Bone marrow (tissue), 2 donors: ENCODE measurements around the gene NPW.

ENCODE experiments used
- DNase-seq, 2 donors: peaks; one replicate each; lab custom pipeline; 2025; lab: John Stamatoyannopoulos, UW

NPW gene

DNA sequence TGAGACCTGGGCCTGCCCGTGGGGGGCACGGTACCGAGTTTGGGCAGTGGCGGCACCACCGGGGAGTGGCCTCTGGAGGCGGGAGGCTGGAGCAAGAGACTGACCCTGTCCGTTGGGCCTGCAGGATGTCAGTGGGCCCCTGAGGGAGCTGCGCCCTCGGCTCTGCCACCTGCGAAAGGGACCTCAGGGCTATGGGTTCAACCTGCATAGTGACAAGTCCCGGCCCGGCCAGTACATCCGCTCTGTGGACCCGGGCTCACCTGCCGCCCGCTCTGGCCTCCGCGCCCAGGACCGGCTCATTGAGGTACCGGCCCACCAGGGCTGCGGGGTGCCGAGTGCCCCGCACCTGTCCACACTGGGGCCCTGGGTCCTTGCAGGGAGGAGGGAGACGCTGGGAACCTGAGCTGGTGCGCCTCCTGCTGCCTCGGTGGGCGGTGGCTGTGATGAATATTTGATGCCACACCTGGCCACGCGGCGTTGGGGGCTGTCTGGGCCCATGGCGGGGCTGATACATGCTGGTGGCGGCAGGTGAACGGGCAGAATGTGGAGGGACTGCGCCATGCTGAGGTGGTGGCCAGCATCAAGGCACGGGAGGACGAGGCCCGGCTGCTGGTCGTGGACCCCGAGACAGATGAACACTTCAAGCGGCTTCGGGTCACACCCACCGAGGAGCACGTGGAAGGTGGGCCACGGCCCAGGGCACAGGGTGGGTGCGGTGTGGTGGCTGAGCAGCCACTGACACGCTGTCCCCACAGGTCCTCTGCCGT lies 16.8 kb downstream of the NPW start:
- no peak for DNase-seq

DNA sequence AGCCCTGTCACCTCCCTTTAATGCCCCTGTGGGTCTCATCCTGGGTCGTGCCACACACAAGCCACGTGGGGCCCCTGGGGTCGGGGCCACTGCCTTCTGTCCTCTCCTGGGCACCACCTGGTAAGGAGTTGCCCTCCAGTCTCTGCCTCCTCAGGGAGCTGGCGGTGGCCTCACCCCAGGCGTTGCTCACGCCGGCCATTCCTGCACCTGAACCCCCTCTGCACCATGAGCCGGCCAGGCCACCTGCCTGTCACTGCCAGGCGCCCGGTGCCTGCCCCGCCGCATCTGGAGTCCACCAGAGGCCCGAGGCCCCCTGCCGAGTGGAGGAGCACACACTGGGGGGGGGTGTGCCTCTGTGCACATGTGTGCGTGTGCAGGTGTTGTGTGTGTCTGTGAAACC lies 17.5 kb downstream of the NPW start:
- DNase-seq = no peak

DNA sequence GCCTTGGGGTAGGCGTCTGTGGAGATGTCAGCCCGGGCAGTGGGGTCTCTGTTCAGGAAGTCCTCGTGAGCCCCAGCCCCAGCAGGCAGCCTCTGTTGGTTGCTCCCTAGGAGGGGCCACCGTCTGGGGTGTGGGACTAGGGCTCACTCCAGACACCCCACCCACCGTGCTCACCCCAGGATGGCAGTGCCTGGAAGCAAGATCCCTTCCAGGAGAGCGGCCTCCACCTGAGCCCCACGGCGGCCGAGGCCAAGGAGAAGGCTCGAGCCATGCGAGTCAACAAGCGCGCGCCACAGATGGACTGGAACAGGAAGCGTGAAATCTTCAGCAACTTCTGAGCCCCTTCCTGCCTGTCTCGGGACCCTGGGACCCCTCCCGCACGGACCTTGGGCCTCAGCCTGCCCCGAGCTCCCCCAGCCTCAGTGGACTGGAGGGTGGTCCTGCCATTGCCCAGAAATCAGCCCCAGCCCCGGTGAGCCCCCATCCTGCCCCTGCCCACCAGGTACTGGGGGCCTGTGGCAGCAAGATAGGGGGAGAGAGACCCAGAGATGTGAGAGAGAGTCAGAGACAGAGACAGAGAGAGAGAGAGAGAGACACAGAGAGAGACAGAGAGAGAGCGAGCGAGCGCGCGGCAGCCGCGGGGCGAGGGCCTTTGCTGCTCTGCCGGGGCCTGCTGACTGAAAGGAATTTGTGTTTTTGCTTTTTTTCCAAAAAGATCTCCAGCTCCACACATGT lies 18.2 kb downstream of the NPW start:
- no peak for DNase-seq

DNA sequence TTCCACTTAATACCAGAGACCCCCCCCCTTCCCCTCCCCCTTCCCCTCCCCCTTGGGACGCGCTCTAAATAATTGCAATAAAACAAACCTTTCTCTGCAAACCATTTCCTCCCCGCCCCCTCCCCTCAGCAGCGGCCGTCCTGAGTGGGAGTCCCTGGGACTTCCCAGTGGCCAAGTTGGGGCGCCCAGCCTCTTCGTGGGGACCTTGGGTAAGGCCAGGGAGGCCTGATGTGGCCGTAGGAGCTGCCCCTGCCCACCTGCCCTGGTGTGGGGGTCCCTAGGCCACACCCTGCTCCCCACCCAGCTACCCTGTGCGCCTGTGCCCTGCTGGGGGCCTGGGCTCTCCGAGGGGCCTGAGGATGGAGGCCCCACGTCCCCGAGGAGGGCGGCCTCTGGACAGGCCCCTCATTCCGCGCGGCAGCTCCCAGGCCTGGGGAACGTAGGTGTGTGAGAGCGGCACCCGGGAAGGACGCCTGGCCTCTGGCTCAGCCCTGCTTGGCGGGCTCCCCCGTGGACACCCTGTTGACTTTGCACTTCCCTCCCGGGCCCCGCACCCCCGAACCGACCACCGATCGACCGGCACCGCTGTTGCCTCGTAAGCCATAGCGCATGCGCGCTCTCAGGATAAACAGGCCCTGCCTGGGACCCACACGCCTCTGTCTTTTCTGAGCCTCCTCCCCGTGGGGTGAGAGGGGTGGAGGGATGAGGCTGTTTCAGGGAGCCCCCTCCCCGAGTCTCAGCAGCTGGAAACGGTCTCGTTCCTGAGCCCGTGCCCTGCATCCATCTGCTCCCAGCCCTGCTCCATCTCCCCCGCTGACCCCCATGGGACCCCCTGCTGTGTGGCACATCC lies 19.0 kb downstream of the NPW start:
- DNase-seq = no peak

DNA sequence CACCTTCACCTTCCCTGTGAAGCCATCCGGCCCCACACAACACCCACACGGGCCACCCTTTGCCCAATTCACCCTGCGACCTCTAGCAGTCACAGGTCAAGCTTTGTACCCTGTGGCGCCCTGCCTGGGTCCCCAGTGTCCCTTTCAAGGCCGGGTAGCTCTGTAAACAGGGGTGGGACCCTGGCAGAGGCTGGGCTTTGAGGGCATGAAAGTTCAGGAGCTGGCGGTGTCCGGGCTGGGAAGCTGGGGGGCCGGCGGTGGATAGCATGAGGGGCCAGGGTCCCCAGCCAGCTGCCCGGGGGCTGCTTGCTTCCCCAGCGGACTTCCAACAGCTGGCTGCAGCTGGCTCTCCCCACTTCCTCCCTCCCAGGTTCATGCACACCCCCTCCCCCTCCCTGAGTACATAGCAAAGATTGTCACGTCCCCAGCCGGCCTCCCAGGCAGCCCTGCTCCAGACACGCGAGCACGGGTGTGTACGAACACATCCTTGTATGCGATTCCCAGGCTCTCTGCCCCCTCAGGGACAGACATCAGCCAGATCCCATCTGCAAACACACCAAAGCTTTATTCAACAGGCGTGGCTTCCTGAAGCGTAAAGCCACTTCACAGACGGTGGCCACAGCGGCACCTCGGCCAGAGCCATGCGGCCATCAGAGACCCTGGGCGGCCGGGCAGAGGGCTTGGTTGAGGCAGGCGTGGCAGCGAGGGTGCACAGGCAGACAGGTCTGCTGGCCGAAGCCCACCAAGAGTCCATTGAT lies 19.9 kb downstream of the NPW start:
- no peak for DNase-seq

DNA sequence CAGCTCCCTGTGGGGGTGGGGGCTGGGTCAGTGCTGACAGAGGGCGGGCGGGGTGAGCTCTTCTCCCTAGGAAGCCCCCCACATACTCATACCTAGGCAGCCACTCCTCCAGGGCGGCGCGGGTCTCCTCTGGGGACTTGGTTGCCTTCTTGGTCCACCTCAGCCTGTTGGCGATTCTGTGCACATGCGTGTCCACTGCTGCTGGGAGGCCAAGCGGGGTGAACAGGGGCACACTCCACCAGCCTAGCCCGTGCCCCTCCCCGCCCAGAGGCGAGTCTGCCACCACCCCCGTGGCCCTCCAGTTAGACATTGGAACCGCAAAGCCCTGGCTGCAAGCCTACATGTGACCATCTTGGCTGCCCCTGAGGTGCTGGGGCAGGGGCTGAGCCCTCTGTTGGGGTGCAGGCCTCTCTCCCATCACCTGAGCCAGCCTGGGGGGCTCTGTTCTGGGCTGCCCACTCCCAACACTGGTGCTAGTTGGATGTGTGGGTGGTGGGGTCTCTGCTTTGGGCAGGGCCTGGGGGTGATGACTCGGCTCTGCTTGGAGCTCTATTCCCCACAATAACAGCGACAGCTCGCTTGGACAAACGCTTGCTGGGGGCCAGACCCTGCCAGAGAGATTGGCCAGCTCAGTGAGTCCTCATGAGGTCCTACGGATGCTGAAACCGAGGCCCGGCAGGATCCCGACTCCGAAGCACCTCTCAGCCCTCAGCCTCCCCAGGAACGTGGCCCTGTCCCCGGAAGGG lies 20.6 kb downstream of the NPW start:
- no peak for DNase-seq

DNA sequence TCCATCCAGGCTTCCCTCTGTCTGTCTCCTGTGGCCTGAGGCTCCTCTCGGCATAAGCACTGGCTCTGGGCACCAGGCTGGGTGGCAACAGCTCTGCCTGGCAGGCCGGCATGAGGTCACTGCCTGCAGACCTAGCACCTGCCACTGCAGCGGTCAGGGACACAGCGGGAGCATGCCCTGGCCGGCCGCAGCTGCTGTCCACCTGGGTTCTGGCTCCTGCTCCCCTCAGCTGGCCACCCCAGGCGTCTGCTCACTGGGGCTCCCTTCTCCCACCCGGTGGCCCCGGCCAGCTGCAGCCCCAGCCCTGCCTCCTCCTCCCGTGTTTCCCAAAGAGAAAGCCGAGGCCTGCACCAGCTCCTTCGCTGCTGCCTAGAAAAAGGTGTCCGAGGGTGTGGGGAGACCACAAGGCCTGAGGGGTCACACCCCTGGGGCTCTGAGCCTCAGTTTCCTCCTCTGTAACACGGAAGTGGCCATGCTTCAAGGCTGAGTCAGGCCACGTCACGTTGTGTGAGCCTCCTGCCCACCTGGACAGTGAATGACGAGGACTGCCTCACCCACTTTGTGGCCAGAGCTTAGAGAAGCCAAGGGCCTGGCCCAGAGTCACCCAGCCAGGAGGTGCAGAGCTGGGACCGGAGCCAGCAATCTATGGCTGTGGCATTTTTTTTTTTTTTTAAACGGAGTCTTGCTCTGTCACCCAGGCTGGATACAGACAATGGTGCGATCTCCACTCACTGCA lies 21.4 kb downstream of the NPW start:
- no peak for DNase-seq

DNA sequence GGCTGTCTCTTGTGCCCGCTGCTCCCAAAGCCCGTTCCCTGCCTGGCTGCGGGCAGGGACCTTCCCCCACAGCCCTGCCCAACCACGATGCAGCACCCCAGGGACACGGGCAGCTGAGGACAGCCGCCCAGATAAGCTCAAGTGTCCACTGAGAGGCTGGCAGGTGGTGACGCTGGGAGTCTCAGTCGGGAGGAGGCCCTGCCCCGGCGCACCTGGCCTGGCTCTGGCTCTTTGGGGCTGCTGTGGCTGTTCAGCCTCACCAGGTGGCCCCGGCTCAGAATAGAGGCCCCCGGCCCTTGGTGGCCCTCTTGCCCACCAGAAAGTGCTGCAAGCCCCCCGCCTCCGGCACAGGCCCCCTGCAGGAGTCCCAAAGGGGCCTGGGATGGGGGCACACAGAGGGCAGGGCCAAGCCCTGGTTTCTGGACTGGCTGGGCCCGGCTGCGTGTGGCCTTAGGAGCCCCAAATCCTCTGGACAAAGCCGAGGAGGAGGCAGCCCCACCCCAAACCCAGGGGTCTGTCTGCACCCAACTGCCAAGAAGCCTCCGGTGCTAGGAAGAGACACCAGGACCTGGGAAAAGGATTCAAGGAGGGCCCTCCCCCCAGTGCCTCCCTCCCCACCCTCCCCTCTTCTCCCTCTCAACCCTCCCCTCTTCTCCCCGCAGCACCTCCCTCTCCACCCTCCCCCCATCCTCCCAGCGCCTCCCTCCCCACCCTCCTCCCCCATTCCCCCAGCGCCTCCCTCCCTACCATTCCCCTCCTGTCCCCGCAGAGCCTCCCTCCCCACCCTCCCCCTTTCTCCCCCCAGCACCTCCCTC lies 22.8 kb downstream of the NPW start:
- DNase-seq = no peak

DNA sequence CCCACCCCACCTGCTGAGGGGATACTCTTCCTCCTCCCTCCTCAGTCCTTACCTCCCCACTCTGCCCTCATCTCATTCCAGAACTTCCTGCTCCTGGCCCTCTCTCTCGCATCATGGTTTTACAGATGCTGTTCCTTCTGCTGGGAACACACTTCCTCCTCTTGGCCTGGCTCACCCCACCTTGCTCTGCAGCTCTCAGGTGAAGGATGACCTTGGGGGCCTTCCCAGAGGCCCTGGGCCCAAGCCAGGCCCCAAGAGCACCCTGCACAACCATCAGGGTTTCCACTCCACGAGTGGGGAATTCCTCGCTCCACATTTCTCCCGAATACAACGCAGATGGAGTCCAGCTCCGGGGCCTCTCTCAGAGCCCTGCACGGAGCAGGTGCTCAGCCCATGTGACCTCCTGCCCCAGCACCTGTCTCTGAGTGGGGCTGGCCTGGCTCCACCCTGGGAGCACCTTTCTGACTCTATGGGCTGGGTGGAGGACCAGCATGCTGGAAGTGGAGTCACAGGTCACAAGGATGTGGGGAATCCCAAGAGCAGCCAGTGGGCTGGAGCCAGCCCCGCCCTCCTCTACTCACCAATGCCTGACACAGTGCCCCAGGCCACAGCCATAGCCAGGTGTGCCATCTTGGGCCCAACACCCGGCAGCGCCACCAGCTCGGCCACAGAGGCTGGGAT lies 23.5 kb downstream of the NPW start:
- no peak for DNase-seq

DNA sequence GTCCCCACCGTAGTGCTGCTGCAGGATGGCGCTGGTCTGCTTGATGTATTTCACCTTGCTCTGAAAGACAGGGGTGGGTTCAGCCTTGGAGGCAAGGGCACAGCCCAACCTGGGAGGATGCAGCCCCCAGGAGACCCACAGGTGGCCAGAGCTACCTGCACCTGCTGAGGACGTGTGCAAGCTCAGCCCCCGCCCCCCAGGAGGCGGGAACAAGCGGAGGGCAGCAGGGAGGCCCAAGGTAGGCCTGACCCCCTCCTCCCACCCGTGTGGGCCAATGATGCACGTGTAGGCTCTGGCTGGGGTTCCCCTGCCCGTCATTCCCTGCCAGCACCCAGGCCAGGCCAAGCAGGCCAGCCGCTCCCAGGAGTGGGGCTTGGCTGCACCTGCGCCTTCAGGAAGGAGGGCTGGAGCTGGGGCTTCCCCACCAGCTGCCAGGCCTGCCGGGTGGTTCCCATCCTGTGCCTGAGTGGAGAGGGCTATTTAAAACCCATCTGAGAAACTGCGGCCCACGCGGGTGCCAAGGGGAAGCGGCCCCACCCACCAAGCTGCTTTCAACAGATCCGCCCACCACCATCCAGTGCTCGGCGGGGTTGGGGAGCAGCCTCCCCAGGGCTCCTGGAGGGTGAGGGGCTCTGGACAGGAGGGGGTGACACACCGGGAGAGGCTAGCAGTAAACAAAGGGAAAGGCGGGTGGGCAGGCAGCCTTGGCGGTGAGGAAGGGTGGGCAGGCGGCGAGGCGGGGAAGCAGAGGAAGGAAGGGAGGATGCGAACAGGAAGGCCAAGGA lies 24.3 kb downstream of the NPW start:
- no peak for DNase-seq

DNA sequence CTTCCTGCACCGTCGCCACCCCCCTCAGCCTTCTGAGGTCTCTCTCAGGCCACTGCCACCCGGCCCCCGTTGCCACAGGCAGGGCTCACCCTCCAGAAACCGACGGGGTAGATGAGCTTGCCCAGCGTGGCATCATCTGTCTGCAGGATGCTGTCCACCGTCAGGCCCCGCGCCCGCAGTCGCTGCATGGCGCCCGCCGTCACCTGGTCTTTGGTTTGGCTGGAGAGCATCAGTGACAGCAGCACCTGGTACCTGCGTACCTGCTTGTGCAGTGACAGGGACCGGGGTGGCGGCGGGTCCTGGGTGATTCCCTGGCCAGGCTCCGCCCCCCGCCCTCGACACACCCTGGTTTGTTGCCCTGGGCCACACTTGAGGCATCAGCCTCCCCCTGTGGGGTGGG lies 25.0 kb downstream of the NPW start:
- DNase-seq = no peak

DNA sequence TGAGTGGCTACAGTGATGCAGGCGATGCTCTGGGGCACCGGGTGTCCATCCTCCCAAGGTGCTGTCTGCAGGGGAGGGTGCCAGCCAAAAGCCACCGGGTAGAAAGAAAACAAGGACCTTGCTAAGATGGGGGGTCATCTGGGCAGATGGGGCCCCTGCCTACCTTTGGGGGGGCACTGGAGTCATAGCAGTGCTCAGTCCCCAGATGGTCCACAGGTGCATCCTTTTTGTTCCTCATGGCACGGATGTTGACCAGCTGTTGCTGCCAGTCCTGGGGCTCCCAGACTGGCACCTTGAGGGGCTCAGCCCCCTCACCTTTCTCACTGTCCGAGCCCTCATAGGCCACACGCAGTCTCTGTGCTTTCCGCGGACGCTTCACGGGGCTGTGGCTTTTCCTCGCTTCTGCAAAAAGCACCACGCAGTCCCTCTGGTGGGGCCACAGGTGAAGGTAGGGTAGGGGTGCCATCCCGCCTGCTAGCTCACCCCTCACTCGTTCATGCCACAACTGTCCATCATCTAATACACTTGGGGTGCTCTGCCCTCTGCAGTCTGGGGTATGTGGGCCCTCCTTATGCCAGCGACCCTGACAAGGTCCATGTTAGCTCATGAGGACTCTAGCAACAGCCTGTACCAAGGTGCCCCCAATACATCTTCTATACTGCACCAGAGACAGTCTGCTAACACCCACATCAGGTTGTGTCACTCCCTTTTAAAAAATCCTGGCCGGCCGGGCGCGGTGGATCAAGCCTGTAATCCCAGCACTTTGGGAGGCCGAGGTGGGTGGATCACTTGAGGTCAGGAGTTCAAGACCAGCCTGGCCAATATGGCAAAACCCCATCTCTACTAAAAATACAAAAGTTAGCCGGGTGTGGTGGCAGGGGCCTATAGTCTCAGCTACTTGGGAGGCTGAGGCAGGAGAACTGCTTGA lies 26.6 kb downstream of the NPW start:
- no peak for DNase-seq

DNA sequence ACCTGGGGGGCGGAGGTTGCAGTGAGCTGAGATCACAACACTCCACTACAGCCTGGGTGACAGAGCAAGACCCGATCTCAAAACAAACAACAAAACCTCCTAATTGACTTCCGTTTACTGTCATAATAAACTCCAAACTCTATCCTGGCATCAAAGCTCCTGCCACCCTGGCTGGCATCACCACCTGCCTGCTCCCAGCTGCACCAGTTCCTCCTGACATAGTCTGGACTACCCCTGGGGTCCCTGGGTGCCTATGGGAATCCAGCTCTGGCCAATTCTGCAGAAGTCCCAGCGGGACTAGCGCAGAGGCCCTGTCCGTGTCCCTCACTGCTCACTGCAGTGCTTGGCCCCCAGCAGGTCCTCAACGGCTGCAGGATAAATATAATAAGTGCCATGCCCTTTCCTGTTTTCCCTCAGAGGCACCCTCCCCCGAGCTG lies 27.3 kb downstream of the NPW start:
- no peak for DNase-seq

DNA sequence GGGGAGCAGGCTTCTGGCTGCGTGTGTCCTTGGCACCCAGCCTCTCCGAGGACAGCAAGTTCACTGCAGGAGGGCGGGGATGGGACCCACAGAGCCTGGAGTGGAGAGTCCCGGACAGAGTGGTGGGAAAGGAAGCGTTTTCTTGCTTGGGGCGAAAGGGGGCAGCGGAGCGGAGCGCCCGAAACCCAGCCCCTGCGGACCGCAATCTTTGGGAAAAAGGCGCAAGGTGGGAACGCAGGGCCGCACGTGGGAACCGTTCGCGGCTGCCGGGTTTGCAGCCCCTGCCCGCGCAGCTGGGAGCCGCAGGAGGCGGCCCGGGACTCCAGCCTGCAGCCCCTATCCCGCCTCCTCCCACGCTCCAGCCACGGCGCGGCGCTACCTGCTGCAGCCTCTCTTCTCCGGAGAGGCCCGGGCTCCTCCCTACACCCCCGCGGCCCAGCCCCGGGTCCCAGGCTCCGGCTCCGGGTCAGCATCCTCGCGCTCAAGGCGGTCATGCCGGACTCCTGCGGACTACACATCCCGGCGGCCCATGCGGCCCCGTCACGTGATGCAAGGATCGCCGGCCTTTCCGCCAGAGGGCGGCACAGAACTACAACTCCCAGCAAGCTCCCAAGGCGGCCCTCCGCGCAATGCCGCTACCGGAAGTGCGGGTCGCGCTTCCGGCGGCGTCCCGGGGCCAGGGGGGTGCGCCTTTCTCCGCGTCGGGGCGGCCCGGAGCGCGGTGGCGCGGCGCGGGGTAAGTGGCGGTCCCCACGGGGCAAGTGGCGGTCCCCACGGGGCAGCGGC lies 27.9 kb downstream of the NPW start, which contains the start of the genes NTHL1 and TSC2:
NTHL1 (minus strand) TSS at position 505 of the 786 bp plus-strand sequence; CDS start at position 494, 11 bp downstream.
TSC2 (plus strand) TSS at position 656 of the 786 bp plus-strand sequence. CDS start 631 bp downstream, outside the sequence.
- peak; percentile 78 to 85 for DNase-seq

DNA sequence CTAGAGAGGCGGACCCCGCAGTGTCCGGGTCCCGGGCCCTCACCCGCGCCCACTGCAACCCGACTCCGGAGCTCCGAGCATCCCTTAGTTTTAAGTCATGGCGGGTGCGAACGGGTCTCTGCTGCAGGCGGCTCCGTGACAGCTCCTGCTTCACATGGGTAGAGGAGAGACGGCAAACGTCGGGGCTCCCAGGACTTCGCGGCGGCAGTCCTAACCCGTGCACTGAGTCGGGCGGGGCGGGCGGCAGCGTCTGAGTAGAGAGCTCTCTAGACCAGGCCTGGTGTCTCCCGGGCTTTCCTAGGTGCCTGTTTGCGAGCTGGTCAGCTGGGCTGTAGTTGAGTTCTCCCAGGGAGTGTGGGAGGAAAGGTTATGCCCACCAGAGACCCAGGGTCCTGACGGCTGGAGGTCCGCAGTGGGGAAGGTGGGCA lies 28.5 kb downstream of the NPW start:
- DNase-seq = no peak

DNA sequence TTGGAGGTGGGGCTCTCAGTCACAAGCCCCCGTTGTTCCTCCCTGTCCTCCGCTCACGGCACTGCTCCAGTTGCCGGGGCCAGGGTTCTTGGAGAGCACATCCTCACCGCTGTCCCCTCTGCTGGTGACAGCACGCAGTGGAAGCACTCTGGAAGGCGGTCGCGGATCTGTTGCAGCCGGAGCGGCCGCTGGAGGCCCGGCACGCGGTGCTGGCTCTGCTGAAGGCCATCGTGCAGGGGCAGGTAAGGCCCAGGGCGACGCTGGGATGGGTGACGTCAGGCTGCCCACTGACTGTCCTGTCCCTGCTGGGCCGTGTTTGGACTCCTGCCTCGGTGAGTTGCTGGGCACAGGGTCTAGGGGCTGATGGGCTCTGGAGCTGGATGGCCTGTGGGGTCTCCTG lies 33.6 kb downstream of the NPW start:
- DNase-seq = no peak
